GM18870 (cell line): Measurements from ENCODE around the gene NUP160.
"Not testable (repeated sequence)": the region's sequence is repeated elsewhere in the genome, so short reads cannot be mapped to it uniquely, and the experiment has no call there.

Experiments
- ATAC-seq: cut with Tn5 transposase; IDR thresholded peaks from one replicate; pipeline ENCODE4 v1.9.1; 2021; ENCODE audit warnings: moderate library complexity; ENCODE audit not compliant: unreplicated experiment

NUP160 gene

GRCh38 chr11:47863189-47863897, 15.2 kb upstream of the NUP160 start:
- peak; percentile 45 for ATAC-seq

- ATAC-seq, result no peak
Observed at GRCh38 chr11:47861728-47862127, 13.6 kb upstream of the NUP160 start.

- ATAC-seq, result no peak
Observed at GRCh38 chr11:47860536-47860935, 12.4 kb upstream of the NUP160 start.

GRCh38 chr11:47857892-47858543, 9.9 kb upstream of the NUP160 start:
- no peak for ATAC-seq

- ATAC-seq, result no peak
Observed at GRCh38 chr11:47857485-47857884, 9.3 kb upstream of the NUP160 start.

- no peak for ATAC-seq
Observed at GRCh38 chr11:47856186-47856585, 8.0 kb upstream of the NUP160 start.

- peak; percentile 63 for ATAC-seq
Observed at GRCh38 chr11:47854667-47855066, 6.5 kb upstream of the NUP160 start.

- ATAC-seq, result no peak
Observed at GRCh38 chr11:47852053-47852452, 3.9 kb upstream of the NUP160 start.

- peak; percentile 44 for ATAC-seq
Observed at GRCh38 chr11:47850337-47850736, 2.2 kb upstream of the NUP160 start.

GRCh38 chr11:47848700-47849155, 578 bp upstream of the NUP160 start:
- peak; percentile 10 for ATAC-seq

GRCh38 chr11:47847537-47847891, 636 bp downstream of the NUP160 start:
- ATAC-seq, result no peak

- no peak for ATAC-seq
Observed at GRCh38 chr11:47846998-47847397, 1.2 kb downstream of the NUP160 start.

- no peak for ATAC-seq
Observed at GRCh38 chr11:47843361-47844055, 4.6 kb downstream of the NUP160 start.

GRCh38 chr11:47842749-47843148, 5.4 kb downstream of the NUP160 start:
- ATAC-seq, result no peak

- ATAC-seq, result no peak
Observed at GRCh38 chr11:47837929-47838328, 10.2 kb downstream of the NUP160 start.

GRCh38 chr11:47837292-47837691, 10.9 kb downstream of the NUP160 start:
- ATAC-seq, result no peak

GRCh38 chr11:47830013-47830412, 18.1 kb downstream of the NUP160 start:
- not testable (repeated sequence) for ATAC-seq

- no peak for ATAC-seq
Observed at GRCh38 chr11:47828284-47828683, 19.9 kb downstream of the NUP160 start.

- not testable (repeated sequence) for ATAC-seq
Observed at GRCh38 chr11:47822664-47823063, 25.5 kb downstream of the NUP160 start.

- no peak for ATAC-seq
Observed at GRCh38 chr11:47819743-47820142, 28.4 kb downstream of the NUP160 start.

GRCh38 chr11:47800759-47801158, 47.4 kb downstream of the NUP160 start:
- no peak for ATAC-seq

- ATAC-seq, result no peak
Observed at GRCh38 chr11:47797633-47798032, 50.5 kb downstream of the NUP160 start.
